Glutamatergic neuron (in vitro differentiated cells): Measurements from ENCODE around the gene IRF2. TPM values are rescaled to one million over a fixed set of nuclear protein-coding genes. Genes with fewer than 3 reads are reported as not detected.

Experiments used
- DNase-seq: peaks from one replicate; pipeline ENCODE4 v3.0.0; 2022
- H3K27ac Mint-ChIP-seq: one replicate; pipeline ENCODE4 v1.8.0; 2020; ENCODE audit warnings: mild to moderate bottlenecking, mixed read lengths, inconsistent platforms; ENCODE audit not compliant: unreplicated experiment
- H3K27me3 Mint-ChIP-seq: one replicate; pipeline ENCODE4 v1.8.0; 2020; ENCODE audit warnings: mild to moderate bottlenecking, moderate library complexity, mixed read lengths, inconsistent platforms; ENCODE audit not compliant: unreplicated experiment
- H3K36me3 Mint-ChIP-seq: one replicate; pipeline ENCODE4 v1.8.0; 2020; ENCODE audit warnings: mild to moderate bottlenecking, mixed read lengths, inconsistent platforms; ENCODE audit not compliant: unreplicated experiment
- H3K4me1 Mint-ChIP-seq: one replicate; pipeline ENCODE4 v1.8.0; 2020; ENCODE audit warnings: mild to moderate bottlenecking, low read depth, mixed read lengths, inconsistent platforms; ENCODE audit not compliant: unreplicated experiment
- H3K4me3 Mint-ChIP-seq: one replicate; pipeline ENCODE4 v1.8.0; 2020; ENCODE audit warnings: mild to moderate bottlenecking, mixed read lengths, inconsistent platforms; ENCODE audit not compliant: unreplicated experiment
- H3K9me3 Mint-ChIP-seq: one replicate; pipeline ENCODE4 v1.8.0; 2020; ENCODE audit warnings: mild to moderate bottlenecking, moderate library complexity, mixed read lengths, inconsistent platforms; ENCODE audit not compliant: unreplicated experiment
- CTCF ChIP-seq: fragments of 200-600 bp; sonication (generic); IDR thresholded peaks from one replicate; pipeline ENCODE4 v1.5.0; 2021; ENCODE audit not compliant: partially characterized antibody, unreplicated experiment
- total RNA-seq: library from RNA; stranded (reverse); fragmentation: NEBNext Ultra II Directional; extraction: Animal tissue kit (Norgen Biotek cat#: 25700); gene quantifications from one replicate; pipeline ENCODE4 v1.2.1, GENCODE V29; 2021; ENCODE audit not compliant: unreplicated experiment

Gene IRF2
- total RNA-seq, 1 donor from 2014 or later, result 7.4 TPM

GRCh38 chr4:184451726-184452125 is 22.6 kb downstream of the IRF2 start:
- Mint-ChIP-seq H3K4me3 (peak overlapping the region; percentile 34), H3K27ac (no peak overlapping the region), H3K9me3 (peaks cover 3% of the 10 kb centered on the region), H3K4me1 (peaks cover 13% of the 10 kb centered on the region), H3K27me3 (peaks cover 6% of the 10 kb centered on the region), H3K36me3 (peaks cover 3% of the 10 kb centered on the region)
- no peak for DNase-seq
- TF ChIP-seq CTCF, result no peak

DNA sequence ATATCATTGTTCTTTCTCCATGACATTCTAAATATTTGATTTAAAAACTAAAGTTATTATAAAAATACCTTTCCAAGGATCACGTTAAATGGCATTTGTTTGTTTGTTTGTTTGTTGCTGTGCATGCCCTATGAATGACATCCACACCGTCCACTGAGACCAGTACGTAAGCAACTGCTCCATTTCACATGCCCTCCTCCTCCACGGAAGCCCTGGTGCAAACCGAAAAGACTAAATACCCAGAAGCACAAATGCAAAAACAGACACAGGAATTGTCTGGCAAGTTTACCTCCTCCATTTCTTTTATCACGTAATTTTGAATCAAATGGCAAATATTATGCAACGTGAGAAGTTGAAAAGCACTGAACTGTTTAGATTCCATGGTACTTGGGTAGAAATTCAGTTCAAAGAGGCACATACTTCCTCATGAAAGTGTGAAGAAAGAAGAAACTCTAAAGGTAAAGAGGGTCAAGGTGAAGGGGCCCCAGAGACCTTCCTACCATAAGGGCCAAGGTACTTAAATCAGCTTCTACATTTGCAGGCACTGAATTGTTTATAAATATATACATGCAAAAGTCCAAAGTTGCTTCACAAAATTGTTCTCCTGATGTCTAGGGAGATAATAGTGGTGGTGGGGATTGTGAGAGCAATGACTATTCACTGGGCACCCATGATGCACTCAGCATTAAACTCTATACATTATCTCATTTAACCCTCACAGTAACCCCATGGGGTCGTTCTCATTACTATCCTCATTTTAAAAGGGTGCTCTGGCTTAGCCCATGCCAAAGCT is 23.4 kb downstream of the IRF2 start:
- H3K27me3 Mint-ChIP-seq, result peaks cover 6% of the 10 kb centered on the region
- H3K4me3 Mint-ChIP-seq, result no peak overlapping the region
- no peak for TF ChIP-seq CTCF
- peaks cover 13% of the 10 kb centered on the region for H3K4me1 Mint-ChIP-seq
- no peak for DNase-seq
- H3K36me3 Mint-ChIP-seq, result peaks cover 2% of the 10 kb centered on the region
- peaks cover 3% of the 10 kb centered on the region for H3K9me3 Mint-ChIP-seq
- H3K27ac Mint-ChIP-seq, result no peak overlapping the region

GRCh38 chr4:184450045-184450444 is 24.3 kb downstream of the IRF2 start:
- H3K9me3 Mint-ChIP-seq, result peaks cover 3% of the 10 kb centered on the region
- no peak for TF ChIP-seq CTCF
- no peak overlapping the region for H3K27ac Mint-ChIP-seq

GRCh38 chr4:184448821-184449220 is 25.5 kb downstream of the IRF2 start:
- peaks cover 1% of the 10 kb centered on the region for H3K9me3 Mint-ChIP-seq
- no peak for TF ChIP-seq CTCF
- H3K4me1 Mint-ChIP-seq, result peaks cover 14% of the 10 kb centered on the region
- H3K27ac Mint-ChIP-seq, result no peak overlapping the region
- no peak for DNase-seq
- H3K27me3 Mint-ChIP-seq, result peaks cover 6% of the 10 kb centered on the region
- H3K36me3 Mint-ChIP-seq, result no peaks in the 10 kb centered on the region
- H3K4me3 Mint-ChIP-seq, result no peak overlapping the region

More at GRCh38 chr4:184450045-184450444, 24.3 kb downstream of the IRF2 start:
- Mint-ChIP-seq H3K4me3 (no peak overlapping the region), H3K27me3 (peaks cover 6% of the 10 kb centered on the region), H3K36me3 (no peaks in the 10 kb centered on the region), H3K4me1 (peaks cover 13% of the 10 kb centered on the region)
- DNase-seq, result no peak

GRCh38 chr4:184448141-184448540 is 26.2 kb downstream of the IRF2 start:
- TF ChIP-seq CTCF, result no peak
- H3K36me3 Mint-ChIP-seq, result no peaks in the 10 kb centered on the region
- peaks cover 6% of the 10 kb centered on the region for H3K27me3 Mint-ChIP-seq
- H3K27ac Mint-ChIP-seq, result no peak overlapping the region
- DNase-seq, result no peak
- no peak overlapping the region for H3K4me3 Mint-ChIP-seq
- H3K9me3 Mint-ChIP-seq, result no peaks in the 10 kb centered on the region
- H3K4me1 Mint-ChIP-seq, result peaks cover 9% of the 10 kb centered on the region
